Lower leg skin (tissue), 3 donors: Measurements from ENCODE around the gene ARHGAP24.
"Not testable (repeated sequence)": the region's sequence is repeated elsewhere in the genome, so short reads cannot be mapped to it uniquely, and the experiment has no call there.

ENCODE experiments used
- CTCF ChIP-seq, 3 donors: fragments of 450-650 bp; IDR thresholded peaks; one replicate each; pipeline ENCODE4 v1.5.1; 2016; ENCODE audit warnings: antibody characterized with exemption in 3 of 3, mild to moderate bottlenecking in 3 of 3, moderate library complexity in 2 of 3
- POLR2A ChIP-seq, 2 donors: fragments of 450-650 bp; IDR thresholded peaks; one replicate each; pipeline ENCODE4 v1.6.1; 2016 to 2017; ENCODE audit warnings: antibody characterized with exemption in 2 of 2, mild to moderate bottlenecking in 1 of 2, moderate library complexity in 1 of 2

DNA sequence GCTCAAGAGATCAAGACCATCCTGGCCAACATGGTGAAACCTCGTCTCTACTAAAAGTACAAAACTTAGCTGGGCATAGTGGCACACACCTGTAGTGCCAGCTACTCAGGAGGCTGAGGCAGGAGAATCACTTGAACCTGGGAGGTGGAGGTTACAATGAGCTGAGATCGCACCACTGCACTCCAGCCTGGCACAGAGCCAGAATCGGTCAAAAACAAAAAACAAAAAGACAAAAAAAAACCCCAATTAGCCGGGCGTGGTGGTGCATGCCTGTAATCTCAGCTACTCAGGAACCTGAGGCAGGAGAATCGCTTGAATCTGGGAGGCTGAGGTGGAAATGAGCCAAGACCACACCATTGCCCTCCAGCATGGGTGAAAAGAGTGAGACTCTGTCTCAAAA is 378.8 kb downstream of the ARHGAP24 start:
- TF ChIP-seq CTCF, POLR2A (IDR thresholded peaks at IDR 0.05): not testable (repeated sequence)
